Keratinocyte (primary cell): ENCODE results near the gene GRIN1.

Experiments used
- CTCF ChIP-seq, 3 experiments: IDR thresholded peaks in 1 of 3; conservative IDR thresholded peaks in 1 of 3; optimal IDR thresholded peaks in 1 of 3; 2 replicates in 2 of 3; 3 replicates in 1 of 3; pipeline versions ENCODE3 to v1.5.1; 2011; ENCODE audit warnings: low read length in 3 of 3, mild to moderate bottlenecking in 3 of 3, moderate library complexity in 2 of 3, control low read depth in 1 of 3, inconsistent platforms in 1 of 3; ENCODE audit not compliant: insufficient read depth in 2 of 3; ENCODE audit errors: extremely low read depth in 1 of 3
- EZH2 ChIP-seq: IDR thresholded peaks from one replicate; pipeline ENCODE4 v1.6.1; 2012; ENCODE audit warnings: inconsistent platforms, mild to moderate bottlenecking, low read length, moderate library complexity

GRCh38 chr9:137185921-137186320, 47.0 kb downstream of the GRIN1 start:
- TF ChIP-seq CTCF (optimal IDR thresholded peaks at IDR 0.05 in 1 of 3, IDR thresholded peaks at IDR 0.05 in 1 of 3, conservative IDR thresholded peaks at IDR 0.05 in 1 of 3; ENCODE audit: extremely low read depth in 1 of 3, insufficient read depth in 2 of 3, low read length in 3 of 3) (no peak), EZH2 (no peak)
